Measurements from ENCODE around the gene GPR132. TPM values are rescaled to one million over a fixed set of nuclear protein-coding genes. Genes with fewer than 3 reads are reported as not detected.

Gene GPR132
- total RNA-seq, 2 donors from 2014 or later = 0.27 to 3.3 TPM

DNA sequence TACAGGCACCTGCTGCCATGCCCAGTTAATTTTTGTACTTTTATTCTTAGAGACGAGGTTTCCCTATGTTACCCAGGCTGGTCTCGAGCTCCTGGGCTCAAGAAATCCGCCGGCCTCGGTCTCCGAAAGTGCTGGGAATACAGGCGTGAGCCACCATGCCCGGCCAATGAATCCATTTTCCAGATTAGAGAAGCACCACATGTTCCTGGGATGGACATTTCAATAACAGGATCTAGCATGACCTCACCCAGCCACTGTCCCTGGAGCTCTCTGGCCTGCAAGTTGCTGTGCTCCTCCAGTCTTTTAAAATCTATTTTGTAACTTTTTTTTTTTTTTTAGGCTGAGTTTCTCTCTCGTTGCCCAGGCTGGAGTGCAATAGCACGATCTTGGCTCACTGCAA lies 2.2 kb downstream of the GPR132 start:
- WGBS, 2 experiments (ENCODE audit: insufficient coverage in 1 of 2, insufficient read length in 1 of 2) = 90 to 93% methylated on average over 9 to 10 of the region's 10 CpGs
- H3K9me3 Mint-ChIP-seq = no peaks in the 10 kb centered on the region
- Histone ChIP-seq H3K36me3 (ENCODE audit: control insufficient read depth, insufficient read depth, low read length) (no peaks in the 10 kb centered on the region), H3K27ac (ENCODE audit: low read depth, low read length) (no peak overlapping the region), H3K4me3 (ENCODE audit: low read length) (no peak overlapping the region), H3K27me3 (ENCODE audit: control insufficient read depth, insufficient read depth, low read length, poor library complexity, severe bottlenecking) (no peaks in the 10 kb centered on the region), H3K9me3 (ENCODE audit: control insufficient read depth, low read length) (no peaks in the 10 kb centered on the region), H3K4me1 (ENCODE audit: control insufficient read depth, insufficient read depth, low read length) (peaks cover 5% of the 10 kb centered on the region), H3K9ac (ENCODE audit: extremely low read depth, low read length, poor library complexity, severe bottlenecking) (no peak overlapping the region)
- no peak overlapping the region for H3K27ac Mint-ChIP-seq
- no peaks in the 10 kb centered on the region for H3K27me3 Mint-ChIP-seq (ENCODE audit: insufficient read depth)
- TF ChIP-seq, protein P1, sequence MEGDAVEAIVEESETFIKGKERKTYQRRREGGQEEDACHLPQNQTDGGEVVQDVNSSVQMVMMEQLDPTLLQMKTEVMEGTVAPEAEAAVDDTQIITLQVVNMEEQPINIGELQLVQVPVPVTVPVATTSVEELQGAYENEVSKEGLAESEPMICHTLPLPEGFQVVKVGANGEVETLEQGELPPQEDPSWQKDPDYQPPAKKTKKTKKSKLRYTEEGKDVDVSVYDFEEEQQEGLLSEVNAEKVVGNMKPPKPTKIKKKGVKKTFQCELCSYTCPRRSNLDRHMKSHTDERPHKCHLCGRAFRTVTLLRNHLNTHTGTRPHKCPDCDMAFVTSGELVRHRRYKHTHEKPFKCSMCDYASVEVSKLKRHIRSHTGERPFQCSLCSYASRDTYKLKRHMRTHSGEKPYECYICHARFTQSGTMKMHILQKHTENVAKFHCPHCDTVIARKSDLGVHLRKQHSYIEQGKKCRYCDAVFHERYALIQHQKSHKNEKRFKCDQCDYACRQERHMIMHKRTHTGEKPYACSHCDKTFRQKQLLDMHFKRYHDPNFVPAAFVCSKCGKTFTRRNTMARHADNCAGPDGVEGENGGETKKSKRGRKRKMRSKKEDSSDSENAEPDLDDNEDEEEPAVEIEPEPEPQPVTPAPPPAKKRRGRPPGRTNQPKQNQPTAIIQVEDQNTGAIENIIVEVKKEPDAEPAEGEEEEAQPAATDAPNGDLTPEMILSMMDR (conservative IDR thresholded peaks at IDR 0.05) = no peak
- H3K4me1 Mint-ChIP-seq = peaks cover 7% of the 10 kb centered on the region
- no peaks in the 10 kb centered on the region for H3K36me3 Mint-ChIP-seq (ENCODE audit: low read depth)
- no peak for DNase-seq
- H3K4me3 Mint-ChIP-seq = no peak overlapping the region

DNA sequence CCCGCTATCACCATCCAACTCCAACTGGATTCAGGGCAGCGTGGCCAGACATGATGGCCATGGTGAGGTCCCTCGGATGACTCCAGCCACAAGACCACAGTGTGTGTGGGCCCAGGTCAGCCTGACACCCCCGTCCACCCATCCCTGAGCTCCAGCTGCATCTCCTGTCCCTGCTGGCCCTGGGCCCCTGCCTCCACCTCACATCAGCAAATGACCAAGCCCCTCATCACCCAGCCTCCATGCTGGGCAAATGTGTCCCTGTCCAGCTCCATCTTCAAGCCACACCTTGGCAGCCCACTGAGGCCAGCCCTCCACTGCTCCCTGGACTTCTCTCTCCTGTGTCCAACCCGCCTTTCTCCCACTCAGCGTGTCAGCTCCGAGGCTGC lies 3.2 kb downstream of the GPR132 start:
- DNase-seq = no peak
- Mint-ChIP-seq H3K4me1 (peaks cover 7% of the 10 kb centered on the region), H3K4me3 (no peak overlapping the region), H3K27ac (no peak overlapping the region), H3K9me3 (no peaks in the 10 kb centered on the region), H3K36me3 (ENCODE audit: low read depth) (no peaks in the 10 kb centered on the region), H3K27me3 (ENCODE audit: insufficient read depth) (no peaks in the 10 kb centered on the region)
- Histone ChIP-seq H3K4me1 (ENCODE audit: control insufficient read depth, insufficient read depth, low read length) (peaks cover 5% of the 10 kb centered on the region), H3K4me3 (ENCODE audit: low read length) (no peak overlapping the region), H3K9me3 (ENCODE audit: control insufficient read depth, low read length) (no peaks in the 10 kb centered on the region), H3K36me3 (ENCODE audit: control insufficient read depth, insufficient read depth, low read length) (no peaks in the 10 kb centered on the region), H3K27ac (ENCODE audit: low read depth, low read length) (no peak overlapping the region), H3K27me3 (ENCODE audit: control insufficient read depth, insufficient read depth, low read length, poor library complexity, severe bottlenecking) (no peaks in the 10 kb centered on the region), H3K9ac (ENCODE audit: extremely low read depth, low read length, poor library complexity, severe bottlenecking) (no peak overlapping the region)
- WGBS, 2 experiments (ENCODE audit: insufficient coverage in 1 of 2, insufficient read length in 1 of 2) = 88 to 94% methylated on average over 5 to 7 of the region's 7 CpGs
- TF ChIP-seq, protein P1 (conservative IDR thresholded peaks at IDR 0.05) = no peak

DNA sequence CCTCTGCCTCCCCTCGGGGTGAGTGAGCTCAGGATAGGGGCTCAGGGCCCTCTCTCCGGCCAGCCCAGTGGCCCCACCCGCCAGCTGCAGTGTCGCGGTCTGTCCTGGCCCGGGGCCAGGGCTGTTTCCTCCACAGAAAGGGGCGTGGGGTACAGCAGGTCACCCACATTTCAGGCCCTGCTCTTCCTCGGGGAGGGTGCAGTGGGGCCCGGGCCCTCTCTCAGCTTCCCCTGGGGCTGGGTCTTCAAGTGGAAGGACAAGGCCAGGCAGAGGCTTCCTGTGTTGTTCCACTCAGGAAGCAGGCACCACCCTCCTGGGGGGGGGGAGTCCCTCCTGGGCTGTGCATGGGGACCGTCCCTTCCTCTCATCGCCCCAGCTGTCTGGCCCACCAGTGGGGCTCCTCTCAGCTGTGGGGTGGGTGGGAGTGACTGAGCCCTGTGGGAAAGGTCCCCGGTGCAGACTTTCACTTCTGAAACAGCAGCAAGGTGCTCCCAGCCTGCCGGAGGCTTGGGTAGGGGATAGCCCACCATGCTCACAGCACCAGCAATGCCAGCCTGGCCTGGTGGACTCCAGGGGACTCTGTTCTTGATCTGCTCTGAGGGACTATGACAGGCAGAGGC lies 3.7 kb downstream of the GPR132 start:
- no peaks in the 10 kb centered on the region for H3K36me3 ChIP-seq (ENCODE audit: control insufficient read depth, insufficient read depth, low read length)
- Mint-ChIP-seq H3K9me3 (no peaks in the 10 kb centered on the region), H3K27me3 (ENCODE audit: insufficient read depth) (no peaks in the 10 kb centered on the region), H3K36me3 (ENCODE audit: low read depth) (no peaks in the 10 kb centered on the region), H3K4me1 (peaks cover 7% of the 10 kb centered on the region), H3K27ac (no peak overlapping the region), H3K4me3 (no peak overlapping the region)
- H3K9me3 ChIP-seq (ENCODE audit: control insufficient read depth, low read length) = no peaks in the 10 kb centered on the region
- no peaks in the 10 kb centered on the region for H3K27me3 ChIP-seq (ENCODE audit: control insufficient read depth, insufficient read depth, low read length, poor library complexity, severe bottlenecking)
- TF ChIP-seq, protein P1 (conservative IDR thresholded peaks at IDR 0.05) = no peak
- DNase-seq = peak; percentile 44
- H3K27ac ChIP-seq (ENCODE audit: low read depth, low read length) = no peak overlapping the region
- WGBS, 2 experiments (ENCODE audit: insufficient coverage in 1 of 2, insufficient read length in 1 of 2) = 93 to 94% methylated on average over 8 to 12 of the region's 13 CpGs
- H3K9ac ChIP-seq (ENCODE audit: extremely low read depth, low read length, poor library complexity, severe bottlenecking) = no peak overlapping the region
- H3K4me1 ChIP-seq (ENCODE audit: control insufficient read depth, insufficient read depth, low read length) = peaks cover 5% of the 10 kb centered on the region
- no peak overlapping the region for H3K4me3 ChIP-seq (ENCODE audit: low read length)
